ENCODE results near the gene PTPRD.

DNA sequence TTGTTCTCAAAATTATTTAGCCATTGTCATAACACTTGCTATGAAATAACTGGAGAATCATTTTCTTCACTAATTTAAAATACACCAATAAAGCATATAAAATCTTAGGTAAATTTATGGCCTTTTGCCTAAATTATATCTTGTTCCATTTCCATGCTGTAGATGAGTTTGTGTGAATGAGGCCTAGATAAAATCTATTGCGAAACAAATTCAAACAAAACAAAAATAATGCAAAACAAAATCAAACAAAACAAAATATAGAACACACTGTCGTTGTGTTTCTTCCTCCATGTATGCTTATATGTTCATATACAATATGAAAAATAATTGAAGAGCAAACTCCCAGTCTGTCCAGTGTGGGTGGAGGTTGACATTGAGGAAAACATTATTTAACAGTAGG is 1020.7 kb downstream of the PTPRD start:
- TF ChIP-seq, protein P1, sequence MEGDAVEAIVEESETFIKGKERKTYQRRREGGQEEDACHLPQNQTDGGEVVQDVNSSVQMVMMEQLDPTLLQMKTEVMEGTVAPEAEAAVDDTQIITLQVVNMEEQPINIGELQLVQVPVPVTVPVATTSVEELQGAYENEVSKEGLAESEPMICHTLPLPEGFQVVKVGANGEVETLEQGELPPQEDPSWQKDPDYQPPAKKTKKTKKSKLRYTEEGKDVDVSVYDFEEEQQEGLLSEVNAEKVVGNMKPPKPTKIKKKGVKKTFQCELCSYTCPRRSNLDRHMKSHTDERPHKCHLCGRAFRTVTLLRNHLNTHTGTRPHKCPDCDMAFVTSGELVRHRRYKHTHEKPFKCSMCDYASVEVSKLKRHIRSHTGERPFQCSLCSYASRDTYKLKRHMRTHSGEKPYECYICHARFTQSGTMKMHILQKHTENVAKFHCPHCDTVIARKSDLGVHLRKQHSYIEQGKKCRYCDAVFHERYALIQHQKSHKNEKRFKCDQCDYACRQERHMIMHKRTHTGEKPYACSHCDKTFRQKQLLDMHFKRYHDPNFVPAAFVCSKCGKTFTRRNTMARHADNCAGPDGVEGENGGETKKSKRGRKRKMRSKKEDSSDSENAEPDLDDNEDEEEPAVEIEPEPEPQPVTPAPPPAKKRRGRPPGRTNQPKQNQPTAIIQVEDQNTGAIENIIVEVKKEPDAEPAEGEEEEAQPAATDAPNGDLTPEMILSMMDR (IDR thresholded peaks at IDR 0.05) = no peak
- TF ChIP-seq EZH2 (IDR thresholded peaks at IDR 0.05; ENCODE audit: borderline replicate concordance, insufficient read depth, low read depth, low read length, poor library complexity, severe bottlenecking) = no peak

All from B cell (primary cell).